Effector CD8-positive, alpha-beta T cell (primary cell): ENCODE data around the gene CLEC3B.

ENCODE experiments used
- DNase-seq: peaks from one replicate; lab custom pipeline; 2025; lab: John Stamatoyannopoulos, UW

The CLEC3B gene

GRCh38 chr3:45003406-45003805, 22.7 kb upstream of the CLEC3B start:
- DNase-seq, result no peak

GRCh38 chr3:45003859-45004258, 22.2 kb upstream of the CLEC3B start:
- DNase-seq, result no peak

GRCh38 chr3:45007091-45007490, 19.0 kb upstream of the CLEC3B start:
- no peak for DNase-seq

- no peak for DNase-seq
Measured at GRCh38 chr3:45008117-45008516, 18.0 kb upstream of the CLEC3B start.

- DNase-seq, result no peak
Measured at GRCh38 chr3:45009868-45010267, 16.2 kb upstream of the CLEC3B start.

GRCh38 chr3:45010811-45011333, 15.2 kb upstream of the CLEC3B start:
- no peak for DNase-seq

GRCh38 chr3:45011756-45012508, 14.2 kb upstream of the CLEC3B start:
- DNase-seq, result no peak

GRCh38 chr3:45012577-45012976, 13.5 kb upstream of the CLEC3B start:
- no peak for DNase-seq

GRCh38 chr3:45016916-45017315, 9.2 kb upstream of the CLEC3B start:
- DNase-seq, result no peak

- DNase-seq, result no peak
Measured at GRCh38 chr3:45017821-45018220, 8.3 kb upstream of the CLEC3B start.

GRCh38 chr3:45020534-45020933, 5.6 kb upstream of the CLEC3B start:
- DNase-seq, result no peak

- DNase-seq, result no peak
Measured at GRCh38 chr3:45021524-45022297, 4.4 kb upstream of the CLEC3B start.

- DNase-seq, result no peak
Measured at GRCh38 chr3:45023675-45024074, 2.4 kb upstream of the CLEC3B start.

GRCh38 chr3:45024542-45025255, 1.4 kb upstream of the CLEC3B start:
- DNase-seq, result no peak

- DNase-seq, result no peak
Measured at GRCh38 chr3:45026957-45027356, 854 bp downstream of the CLEC3B start.

- DNase-seq, result no peak
Measured at GRCh38 chr3:45027441-45027840, 1.3 kb downstream of the CLEC3B start.

- DNase-seq, result no peak
Measured at GRCh38 chr3:45029216-45029615, 3.1 kb downstream of the CLEC3B start.

- DNase-seq, result no peak
Measured at GRCh38 chr3:45029661-45030060, 3.6 kb downstream of the CLEC3B start.

GRCh38 chr3:45031531-45031930, 5.4 kb downstream of the CLEC3B start:
- no peak for DNase-seq

- no peak for DNase-seq
Measured at GRCh38 chr3:45032113-45032512, 6.0 kb downstream of the CLEC3B start.

- no peak for DNase-seq
Measured at GRCh38 chr3:45033791-45034190, 7.7 kb downstream of the CLEC3B start.

GRCh38 chr3:45034612-45035252, 8.6 kb downstream of the CLEC3B start:
- DNase-seq, result no peak
